Endothelial cell (in vitro differentiated cells): Measurements from ENCODE around the gene R3HDM2. TPM values are rescaled to one million over a fixed set of nuclear protein-coding genes. Genes with fewer than 3 reads are reported as not detected.
"Not testable (repeated sequence)": the region's sequence is repeated elsewhere in the genome, so short reads cannot be mapped to it uniquely, and the experiment has no call there.

Experiments
- DNase-seq: peaks from one replicate; pipeline ENCODE4 v3.0.0; 2021; ENCODE audit warnings: low spot score
- H3K27ac Mint-ChIP-seq: one replicate; pipeline ENCODE4 v1.8.0; 2021; ENCODE audit warnings: mixed read lengths, inconsistent platforms; ENCODE audit not compliant: unreplicated experiment
- H3K27me3 Mint-ChIP-seq: one replicate; pipeline ENCODE4 v1.8.0; 2021; ENCODE audit warnings: mild to moderate bottlenecking, moderate library complexity, mixed read lengths, inconsistent platforms; ENCODE audit not compliant: unreplicated experiment
- H3K36me3 Mint-ChIP-seq: one replicate; pipeline ENCODE4 v1.8.0; 2021; ENCODE audit warnings: mild to moderate bottlenecking, low read depth, mixed read lengths, inconsistent platforms; ENCODE audit not compliant: unreplicated experiment
- H3K4me1 Mint-ChIP-seq: one replicate; pipeline ENCODE4 v1.8.0; 2021; ENCODE audit warnings: mild to moderate bottlenecking, mixed read lengths, inconsistent platforms; ENCODE audit not compliant: unreplicated experiment
- H3K4me3 Mint-ChIP-seq: one replicate; pipeline ENCODE4 v1.8.0; 2021; ENCODE audit warnings: mild to moderate bottlenecking, mixed read lengths, inconsistent platforms; ENCODE audit not compliant: unreplicated experiment
- H3K9me3 Mint-ChIP-seq: one replicate; pipeline ENCODE4 v1.8.0; 2021; ENCODE audit warnings: mixed read lengths, inconsistent platforms; ENCODE audit not compliant: unreplicated experiment
- CTCF ChIP-seq: fragments of 200-600 bp; sonication (generic); IDR thresholded peaks from one replicate; pipeline ENCODE4 v1.5.0; 2021; ENCODE audit warnings: antibody characterized with exemption; ENCODE audit not compliant: unreplicated experiment
- total RNA-seq: library from RNA; stranded (reverse); fragmentation: NEBNext Ultra II Directional; extraction: Animal tissue kit (Norgen Biotek cat#: 25700); gene quantifications from one replicate; pipeline ENCODE4 v1.2.1, GENCODE V29; 2021; ENCODE audit not compliant: unreplicated experiment

R3HDM2 gene
- total RNA-seq, 1 donor from 2014 or later, result 39.4 TPM

DNA sequence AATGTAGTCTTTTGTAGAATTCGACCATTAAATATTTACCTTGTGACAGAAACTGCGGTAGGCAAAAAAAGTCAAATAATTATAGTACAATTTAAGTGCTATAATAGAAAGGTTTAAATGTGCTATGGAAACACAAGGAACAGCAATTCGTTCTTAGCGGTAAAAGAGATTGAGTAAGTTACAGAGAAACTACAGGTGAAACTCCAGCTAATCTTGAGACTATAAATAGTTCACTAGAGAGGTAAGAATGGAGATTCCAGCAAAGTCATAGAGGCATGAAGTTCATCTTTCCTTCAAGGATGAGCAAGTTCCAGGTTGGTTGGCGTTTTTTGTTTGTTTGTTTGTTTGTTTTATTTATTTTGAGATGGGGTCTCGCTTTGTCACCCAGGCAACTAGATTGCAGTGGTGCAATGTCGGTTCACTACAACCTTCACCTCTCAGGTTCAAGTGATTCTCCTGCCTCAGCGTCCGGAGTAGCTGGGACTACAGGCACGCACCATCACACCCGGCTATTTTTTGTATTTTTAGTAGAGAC, 878 bp upstream of the R3HDM2 start:
- Mint-ChIP-seq H3K4me3 (peak overlapping the region; percentile 94), H3K9me3 (no peaks in the 10 kb centered on the region), H3K27ac (peak overlapping the region; percentile 98), H3K27me3 (peaks cover 13% of the 10 kb centered on the region), H3K36me3 (peaks cover 3% of the 10 kb centered on the region), H3K4me1 (peaks cover 20% of the 10 kb centered on the region)
- DNase-seq, result no peak
- TF ChIP-seq CTCF, result no peak

DNA sequence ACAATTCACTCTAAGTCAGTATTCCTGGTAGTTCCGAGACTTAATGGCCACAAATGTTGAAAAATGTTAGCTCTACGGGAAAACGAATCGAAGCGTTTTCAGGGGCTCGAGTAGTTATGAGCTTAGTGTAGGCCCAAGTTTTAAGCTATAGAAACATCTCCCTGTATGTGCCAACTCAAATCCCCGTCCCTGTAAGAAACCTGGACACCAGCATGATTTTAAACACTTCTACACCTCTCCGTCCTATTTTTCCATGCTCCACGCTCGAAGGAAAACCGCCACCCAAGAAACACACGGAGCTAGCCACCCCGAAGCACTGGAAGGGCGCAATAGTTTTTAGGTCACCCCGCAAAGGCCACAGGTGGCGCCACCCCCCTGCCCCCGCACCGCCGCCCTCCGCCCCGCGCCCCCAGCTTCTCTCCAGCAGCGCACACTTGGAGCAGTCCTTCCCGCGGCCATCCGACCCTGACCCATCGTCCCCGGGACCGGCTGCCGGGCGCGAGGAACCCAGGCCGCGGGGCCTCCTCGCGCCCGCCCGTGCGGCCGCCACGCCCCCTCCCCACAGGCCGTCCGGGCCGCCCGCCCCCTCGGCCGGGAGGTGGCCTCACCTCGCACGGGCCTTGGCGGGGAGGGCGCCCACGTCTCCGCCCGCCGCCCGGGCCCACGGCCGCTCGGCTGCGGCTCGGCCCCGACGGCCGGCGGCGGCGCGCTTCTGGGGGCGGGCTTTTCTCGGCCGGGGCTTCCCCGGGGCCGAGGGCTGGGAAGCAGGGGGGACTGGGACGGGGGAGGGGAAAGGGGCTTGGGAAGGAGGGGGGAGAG, 522 bp downstream of the R3HDM2 start:
- TF ChIP-seq CTCF, result no peak
- H3K27ac Mint-ChIP-seq, result peak overlapping the region; percentile 99
- peak; percentile 65 for DNase-seq
- H3K4me3 Mint-ChIP-seq, result peak overlapping the region; percentile 100
- peaks cover 20% of the 10 kb centered on the region for H3K4me1 Mint-ChIP-seq
- no peaks in the 10 kb centered on the region for H3K9me3 Mint-ChIP-seq
- H3K36me3 Mint-ChIP-seq, result peaks cover 3% of the 10 kb centered on the region
- H3K27me3 Mint-ChIP-seq, result peaks cover 13% of the 10 kb centered on the region

- DNase-seq, result no peak
- no peak for TF ChIP-seq CTCF
- Mint-ChIP-seq H3K27me3 (peaks cover 13% of the 10 kb centered on the region), H3K4me1 (peaks cover 20% of the 10 kb centered on the region), H3K27ac (peak overlapping the region; percentile 99), H3K9me3 (no peaks in the 10 kb centered on the region), H3K36me3 (peaks cover 3% of the 10 kb centered on the region), H3K4me3 (peak overlapping the region; percentile 100)
These were observed 1.3 kb downstream of the R3HDM2 start for GRCh38 chr12:57429473-57430111.

- H3K36me3 Mint-ChIP-seq, result peaks cover 3% of the 10 kb centered on the region
- no peaks in the 10 kb centered on the region for H3K9me3 Mint-ChIP-seq
These were observed 1.9 kb downstream of the R3HDM2 start for GRCh38 chr12:57428965-57429364.

GRCh38 chr12:57426948-57427347, 3.9 kb downstream of the R3HDM2 start:
- peaks cover 12% of the 10 kb centered on the region for H3K27me3 Mint-ChIP-seq
- H3K9me3 Mint-ChIP-seq, H3K4me3 Mint-ChIP-seq, H3K36me3 Mint-ChIP-seq, DNase-seq: not testable (repeated sequence)
- peaks cover 20% of the 10 kb centered on the region for H3K4me1 Mint-ChIP-seq
- H3K27ac Mint-ChIP-seq, result peak overlapping the region; percentile 42

More at GRCh38 chr12:57428965-57429364, 1.9 kb downstream of the R3HDM2 start:
- Mint-ChIP-seq H3K27ac (no peak overlapping the region), H3K27me3 (peaks cover 12% of the 10 kb centered on the region), H3K4me3 (peak overlapping the region; percentile 62), H3K4me1 (peaks cover 20% of the 10 kb centered on the region)
- no peak for DNase-seq
- no peak for TF ChIP-seq CTCF
